ENCODE data around the gene CNPY1.

Gene CNPY1

GRCh38 chr7:155516466-155516865 lies 29.9 kb downstream of the CNPY1 start:
- intact Hi-C loops (cut with DNase I): no loop called here
- no peak for DNase-seq

DNA sequence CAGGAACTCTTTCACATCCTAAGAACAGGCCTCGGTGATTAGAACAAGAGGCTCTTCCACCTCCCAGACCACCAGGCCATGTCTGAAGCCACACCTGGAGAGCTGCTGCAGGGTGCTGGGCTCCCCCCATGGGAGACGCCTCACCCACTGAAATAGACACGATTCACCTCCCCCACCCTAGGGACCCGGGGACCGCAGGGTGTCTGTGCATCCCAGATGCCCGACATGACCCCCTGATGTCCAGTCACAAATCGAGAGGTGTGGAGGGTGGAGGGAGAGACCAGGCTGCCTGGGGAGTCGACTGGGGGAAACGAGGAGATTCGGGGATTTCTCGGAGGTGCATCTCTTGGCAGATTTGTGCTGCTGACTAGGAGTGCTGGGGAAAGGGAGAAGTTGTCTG lies 31.0 kb downstream of the CNPY1 start:
- intact Hi-C loops (cut with DNase I): no loop called here
- DNase-seq: no peak

DNA sequence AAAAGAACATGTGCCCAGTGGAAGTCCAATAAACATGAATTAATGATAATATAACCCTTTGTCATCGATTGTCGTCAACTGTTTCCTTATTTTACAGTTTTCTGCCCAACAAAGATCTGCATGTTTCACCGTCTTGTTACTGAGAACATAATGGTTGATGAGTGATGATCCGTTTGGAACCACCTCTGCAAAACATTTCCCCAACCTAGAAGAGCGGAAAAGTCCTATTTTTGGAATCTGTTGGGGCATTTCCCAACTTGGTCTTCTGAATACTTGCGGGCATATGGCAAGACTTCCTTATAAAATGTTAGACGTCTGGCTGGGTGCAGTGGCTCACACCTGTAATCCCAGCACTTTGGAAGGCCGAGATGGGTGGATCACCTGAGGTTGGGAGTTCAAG lies 32.1 kb downstream of the CNPY1 start:
- intact Hi-C loops (cut with DNase I): no loop called here
- DNase-seq: no peak

GRCh38 chr7:155513543-155514285 lies 32.6 kb downstream of the CNPY1 start:
- intact Hi-C loops (cut with DNase I): no loop called here
- DNase-seq: no peak

GRCh38 chr7:155512246-155512887 lies 34.0 kb downstream of the CNPY1 start:
- intact Hi-C loops (cut with DNase I): no loop called here
- no peak for DNase-seq

GRCh38 chr7:155511702-155511996 lies 34.7 kb downstream of the CNPY1 start:
- DNase-seq: no peak
- intact Hi-C loops (cut with DNase I): no loop called here

GRCh38 chr7:155510975-155511701 lies 35.2 kb downstream of the CNPY1 start:
- no peak for DNase-seq
- intact Hi-C loops (cut with DNase I): no loop called here

GRCh38 chr7:155509725-155510551 lies 36.4 kb downstream of the CNPY1 start:
- intact Hi-C loops (cut with DNase I): no loop called here
- DNase-seq: no peak

DNA sequence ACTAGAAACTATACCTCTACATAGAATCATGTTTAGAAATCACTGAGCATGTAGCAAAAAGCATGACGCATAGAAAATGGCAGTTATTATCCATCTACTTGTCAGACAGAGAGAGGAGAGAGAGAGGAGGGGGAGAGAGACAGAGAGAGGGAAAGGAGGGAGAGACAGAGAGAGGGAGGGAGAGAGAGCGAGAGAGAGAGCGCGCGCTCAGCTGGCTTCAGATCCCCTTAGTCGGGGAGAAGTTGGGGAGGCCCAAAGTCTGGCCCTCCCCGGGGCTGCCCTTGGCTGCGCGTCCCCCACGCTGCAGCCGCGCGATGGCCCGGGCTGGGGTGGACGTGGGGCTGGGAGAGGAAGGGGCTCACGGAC lies 37.0 kb downstream of the CNPY1 start:
- intact Hi-C loops (cut with DNase I): no loop called here
- DNase-seq: no peak

- DNase-seq: no peak
- intact Hi-C loops (cut with DNase I): no loop called here
These were observed 37.7 kb downstream of the CNPY1 start for GRCh38 chr7:155508376-155509358.

GRCh38 chr7:155507576-155507975 lies 38.8 kb downstream of the CNPY1 start:
- DNase-seq: no peak
- intact Hi-C loops (cut with DNase I): no loop called here

GRCh38 chr7:155506854-155507337 lies 39.5 kb downstream of the CNPY1 start:
- no peak for DNase-seq
- intact Hi-C loops (cut with DNase I): no loop called here

- no peak for DNase-seq
- intact Hi-C loops (cut with DNase I): no loop called here
These were observed 41.0 kb downstream of the CNPY1 start for GRCh38 chr7:155505422-155505793.

DNA sequence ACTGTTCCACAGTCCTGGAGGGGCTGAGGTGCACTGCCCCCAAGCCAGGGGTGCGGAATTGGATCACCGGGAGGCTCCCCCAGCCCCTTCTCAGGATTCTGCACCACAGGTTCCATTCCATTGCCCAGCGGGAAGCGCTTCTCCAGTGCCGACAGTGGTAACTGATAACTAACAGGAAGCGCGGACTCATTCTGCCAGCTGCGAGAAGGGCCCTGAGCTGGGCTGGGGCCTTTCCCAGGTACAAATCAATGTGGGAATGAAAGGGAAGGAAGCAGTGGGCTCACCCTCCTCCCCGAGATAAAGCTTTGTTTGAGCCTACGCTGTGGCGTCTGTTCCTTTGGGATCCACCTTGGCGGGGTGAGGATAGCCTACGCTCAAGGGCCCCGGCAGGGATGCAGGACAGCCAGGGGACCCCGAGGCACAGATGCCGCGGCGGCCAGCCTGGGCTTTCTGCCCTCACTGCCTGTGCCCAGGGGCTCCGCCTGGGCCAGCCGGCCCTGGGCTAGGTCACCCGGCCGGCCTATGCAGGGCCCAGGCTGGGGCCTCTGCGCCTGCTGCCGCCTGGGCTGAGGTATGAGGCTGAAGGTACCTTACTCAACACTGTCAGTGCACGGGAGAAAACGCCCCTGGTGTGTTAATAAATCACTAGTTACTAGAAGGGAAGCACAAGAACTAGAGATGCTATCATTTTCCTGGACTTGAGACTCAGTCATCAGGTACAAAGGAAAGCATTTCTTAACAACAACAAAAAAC lies 49.0 kb downstream of the CNPY1 start:
- DNase-seq: no peak
- intact Hi-C loops (cut with DNase I): no loop called here

- intact Hi-C loops (cut with DNase I): no loop called here
- no peak for DNase-seq
These were observed 49.9 kb downstream of the CNPY1 start for GRCh38 chr7:155496267-155497005.

DNA sequence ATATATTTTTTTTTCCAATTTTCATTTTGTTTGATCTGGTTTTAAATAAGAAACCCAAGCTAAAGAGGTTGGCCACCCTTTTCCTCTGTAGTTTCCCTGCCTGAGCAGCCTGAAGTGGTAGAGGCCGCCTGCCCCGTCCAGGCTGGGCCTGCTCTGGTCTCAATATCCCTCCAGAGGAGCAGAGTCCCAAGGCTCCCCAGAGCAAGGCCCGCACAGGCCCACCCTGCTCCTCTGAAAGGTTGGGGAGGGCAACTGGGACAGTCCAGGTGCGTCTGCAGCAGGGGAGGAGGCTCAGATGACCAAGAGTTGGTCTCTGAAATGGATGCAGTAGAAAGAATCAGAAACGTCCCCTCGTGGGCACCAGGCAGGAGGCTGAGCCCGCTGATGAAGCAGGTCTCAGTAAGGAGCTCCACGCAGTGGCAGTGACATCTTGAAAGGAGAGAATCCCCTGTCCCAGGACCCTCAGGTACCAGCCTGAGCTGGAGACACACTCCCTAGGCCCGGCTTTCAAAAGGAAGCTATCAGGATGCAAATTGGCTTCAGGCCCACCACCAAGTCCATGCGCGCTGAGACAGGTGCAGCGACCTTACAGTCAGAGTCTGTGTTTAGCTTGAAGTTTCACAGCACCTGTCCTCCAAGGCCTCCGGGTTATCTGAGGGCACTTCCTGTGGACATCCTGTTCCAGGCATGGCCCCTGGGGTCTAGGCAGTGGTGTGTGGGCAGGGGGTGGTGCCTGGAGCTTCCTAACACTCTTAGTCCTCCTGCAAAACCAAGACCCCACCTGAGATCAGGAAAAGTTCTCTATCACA lies 50.7 kb downstream of the CNPY1 start:
- DNase-seq: no peak
- intact Hi-C loops (cut with DNase I): no loop called here

GRCh38 chr7:155494551-155494950 lies 51.8 kb downstream of the CNPY1 start:
- DNase-seq: no peak
- intact Hi-C loops (cut with DNase I): no loop called here

Data from posterior cingulate gyrus (tissue), 11 donors.